SK-N-SH (cell line): Measurements from ENCODE around the gene WASHC3. TPM values are rescaled to one million over a fixed set of nuclear protein-coding genes. Genes with fewer than 3 reads are reported as not detected.

Source experiments
- CTCF ChIA-PET: fragments of 300-600, 350-600 bp; formaldehyde crosslinking; extraction: SDS; loops from one replicate; lab custom pipeline; 2021; lab: Yijun Ruan, JAX
- POLR2A ChIA-PET: fragments of 350-600 bp; sonication (Branson Sonifier 250); formaldehyde crosslinking; extraction: SDS; loops from one replicate; lab custom pipeline; 2020; ENCODE audit warnings: antibody characterized with exemption, inconsistent platforms; lab: Yijun Ruan, JAX
- DNase-seq: peaks from one replicate; pipeline ENCODE4 v3.0.0; 2012
- H2AFZ ChIP-seq: fragments of 200-600 bp; sonication (generic); 2 replicates; pipeline ENCODE4 v1.8.1; 2016; ENCODE audit warnings: antibody characterized with exemption, mild to moderate bottlenecking, low read depth
- H3F3A ChIP-seq: fragments of 200-600 bp; sonication (generic); replicated peaks from 2 replicates; pipeline ENCODE3; 2016; ENCODE audit warnings: antibody characterized with exemption, mild to moderate bottlenecking; ENCODE audit not compliant: insufficient read depth
- H3K27ac ChIP-seq, 2 experiments: fragments of 200-500 bp in 1 of 2; fragments of 200-600 bp in 1 of 2; sonication (Bioruptor generic) in 1 of 2; sonication (generic), shearing (Covaris generic) in 1 of 2; 2 replicates each; pipeline versions ENCODE4 v1.5.1 to v1.6.1; 2014 to 2016; ENCODE audit warnings: low read depth in 2 of 2, inconsistent platforms in 1 of 2, low read length in 1 of 2, mild to moderate bottlenecking in 1 of 2, mixed read lengths in 1 of 2
- H3K27me3 ChIP-seq: fragments of 200-600 bp; sonication (generic), shearing (Covaris generic); 2 replicates; pipeline ENCODE4 v1.6.1; 2016; ENCODE audit warnings: mixed run types; ENCODE audit not compliant: insufficient read depth
- H3K36me3 ChIP-seq, 2 experiments: fragments of 200-500 bp in 1 of 2; fragments of 200-600 bp in 1 of 2; sonication (Bioruptor generic) in 1 of 2; sonication (generic) in 1 of 2; replicated peaks in 1 of 2; 2 replicates each; pipeline versions ENCODE3 to v1.5.1; 2014 to 2016; ENCODE audit warnings: low read length in 1 of 2, mild to moderate bottlenecking in 1 of 2; ENCODE audit not compliant: insufficient read depth in 2 of 2, control insufficient read depth in 1 of 2
- H3K4me1 ChIP-seq, 2 experiments: fragments of 200-500 bp in 1 of 2; fragments of 200-600 bp in 1 of 2; sonication (Bioruptor generic) in 1 of 2; sonication (generic), shearing (Covaris generic) in 1 of 2; 2 replicates each; pipeline versions ENCODE4 v1.5.1 to v1.6.1; 2014 to 2016; ENCODE audit warnings: low read depth in 1 of 2, low read length in 1 of 2, mixed run types in 1 of 2; ENCODE audit not compliant: insufficient read depth in 2 of 2, control insufficient read depth in 1 of 2
- H3K4me2 ChIP-seq: fragments of 200-600 bp; sonication (generic), shearing (Covaris generic); 2 replicates; pipeline ENCODE4 v1.6.1; 2017; ENCODE audit warnings: mixed run types
- H3K4me3 ChIP-seq, 2 experiments: fragments of 200-500 bp in 1 of 2; fragments of 200-600 bp in 1 of 2; sonication (Bioruptor generic) in 1 of 2; sonication (generic), shearing (Covaris generic) in 1 of 2; 2 replicates each; pipeline versions ENCODE4 v1.5.1 to v1.8.1; 2014 to 2016; ENCODE audit warnings: low read depth in 2 of 2, inconsistent platforms in 1 of 2, low read length in 1 of 2, mild to moderate bottlenecking in 1 of 2, mixed read lengths in 1 of 2, moderate library complexity in 1 of 2
- H3K79me2 ChIP-seq: fragments of 200-600 bp; sonication (generic); 2 replicates; pipeline ENCODE4 v1.8.1; 2017; ENCODE audit warnings: mild to moderate bottlenecking; ENCODE audit not compliant: insufficient read depth
- H3K9ac ChIP-seq: fragments of 200-600 bp; sonication (generic); 2 replicates; pipeline ENCODE4 v1.6.1; 2017; ENCODE audit warnings: mixed run types
- H3K9me2 ChIP-seq: fragments of 200-600 bp; sonication (generic); 2 replicates; pipeline ENCODE4 v1.6.1; 2017; ENCODE audit warnings: mixed run types
- H3K9me3 ChIP-seq: fragments of 200-600 bp; sonication (generic); 2 replicates; pipeline ENCODE4 v1.6.1; 2017; ENCODE audit warnings: mixed run types, mild to moderate bottlenecking, moderate library complexity
- H4K20me1 ChIP-seq: fragments of 200-600 bp; sonication (generic); 2 replicates; pipeline ENCODE4 v1.6.1; 2017; ENCODE audit warnings: mild to moderate bottlenecking, mixed run types; ENCODE audit not compliant: insufficient read depth
- CHD2 ChIP-seq: fragments of 150-350 bp; IDR thresholded peaks from 2 replicates; pipeline ENCODE4 v1.6.1; 2018; ENCODE audit warnings: low read length; ENCODE audit not compliant: partially characterized antibody
- EP300 ChIP-seq, 2 experiments: IDR thresholded peaks; 2 replicates each; pipeline versions ENCODE4 v1.4.0 to v1.6.1; 2012; ENCODE audit warnings: borderline replicate concordance in 1 of 2, low read depth in 1 of 2, low read length in 1 of 2
- FOSL2 ChIP-seq: IDR thresholded peaks from 2 replicates; pipeline ENCODE4 v1.4.0; 2012; ENCODE audit warnings: low read depth, mild to moderate bottlenecking, moderate library complexity, borderline replicate concordance
- FOXJ3 ChIP-seq: sonication (generic); formaldehyde crosslinking; IDR thresholded peaks from 2 replicates; pipeline ENCODE4 v1.5.1; 2020; ENCODE audit warnings: mild to moderate bottlenecking, missing genetic modification reagents
- FOXM1 ChIP-seq: IDR thresholded peaks from 2 replicates; pipeline ENCODE4 v1.4.0; 2012; ENCODE audit warnings: low read depth, mild to moderate bottlenecking
- GABPA ChIP-seq: IDR thresholded peaks from 2 replicates; pipeline ENCODE4 v1.4.0; 2012; ENCODE audit warnings: low read depth, mild to moderate bottlenecking
- JUND ChIP-seq: IDR thresholded peaks from 2 replicates; pipeline ENCODE4 v1.4.0; 2012
- MAX ChIP-seq: IDR thresholded peaks from 2 replicates; pipeline ENCODE4 v1.4.0; 2012; ENCODE audit warnings: low read depth
- MEF2A ChIP-seq: IDR thresholded peaks from 2 replicates; pipeline ENCODE4 v1.4.0; 2012; ENCODE audit warnings: low read depth, borderline replicate concordance
- MXI1 ChIP-seq: IDR thresholded peaks from 2 replicates; pipeline ENCODE4 v1.6.1; 2012; ENCODE audit warnings: mild to moderate bottlenecking, low read depth, low read length, improper control_type of control experiment
- NFIC ChIP-seq: IDR thresholded peaks from 2 replicates; pipeline ENCODE4 v1.4.0; 2012; ENCODE audit warnings: borderline replicate concordance
- NRF1 ChIP-seq: IDR thresholded peaks from 2 replicates; pipeline ENCODE4 v1.6.1; 2012; ENCODE audit warnings: low read depth, mild to moderate bottlenecking, low read length
- PBX3 ChIP-seq: IDR thresholded peaks from 2 replicates; pipeline ENCODE4; 2012
- POLR2AphosphoS5 ChIP-seq: IDR thresholded peaks from 2 replicates; pipeline ENCODE4 v1.6.1; 2012; ENCODE audit warnings: low read depth, low read length
- RFX5 ChIP-seq: IDR thresholded peaks from 2 replicates; pipeline ENCODE4 v1.6.1; 2012; ENCODE audit warnings: mild to moderate bottlenecking, improper control_type of control experiment, low read length
- RXRA ChIP-seq: IDR thresholded peaks from 2 replicates; pipeline ENCODE4 v1.4.0; 2012; ENCODE audit warnings: low read depth, mild to moderate bottlenecking, borderline replicate concordance
- TCF12 ChIP-seq: IDR thresholded peaks from 2 replicates; pipeline ENCODE4 v1.4.0; 2012
- ZBTB33 ChIP-seq: IDR thresholded peaks from 2 replicates; pipeline ENCODE4 v1.4.0; 2012; ENCODE audit warnings: low read depth, borderline replicate concordance
- WGBS: methylation state at CpG from one replicate; pipeline ENCODE4 v1.1.6; 2017; ENCODE audit warnings: low lambda C conversion rate; 5-methylcytosine and 5-hydroxymethylcytosine counted together
- polyA plus RNA-seq, 3 experiments: library from polyadenylated mRNA; depleted of rRNA; stranded (reverse); fragments of >200 nt; gene quantifications; 2 replicates each; pipeline ENCODE4 v1.2.3, GENCODE V29; 2012
- TF ChIP-seq, protein P1 (sequence below): fragments of 200-600 bp; sonication (generic); IDR thresholded peaks from 2 replicates; pipeline ENCODE4 v1.6.1; 2017; ENCODE audit warnings: antibody characterized with exemption, mild to moderate bottlenecking, moderate library complexity
- TF ChIP-seq, protein P2 (sequence below): IDR thresholded peaks from 2 replicates; pipeline ENCODE4 v1.6.1; 2012; ENCODE audit warnings: mild to moderate bottlenecking, low read depth, low read length, moderate library complexity

Gene WASHC3
- polyA plus RNA-seq, 1 of the 3 experiments (the other 2 are of a cell fraction) = 28.5 TPM

DNA sequence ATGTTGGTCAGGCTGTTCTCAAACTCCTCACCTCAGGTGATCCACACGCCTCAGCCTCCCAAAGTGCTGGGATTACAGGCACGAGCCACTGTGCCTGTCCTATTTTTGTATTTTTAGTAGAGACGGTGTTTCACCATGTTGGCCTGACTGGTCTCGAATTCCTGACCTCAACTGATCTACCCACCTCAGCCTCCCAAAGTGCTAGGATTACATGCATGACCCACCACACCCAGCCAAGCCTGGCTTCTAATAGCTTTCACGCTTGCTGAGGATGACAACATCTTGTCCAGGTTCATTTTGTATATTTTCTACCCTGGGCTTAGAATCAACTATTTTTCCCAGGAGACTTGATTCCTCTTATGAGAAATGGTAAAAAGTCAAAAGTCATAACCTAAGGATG lies 64.7 kb downstream of the WASHC3 start:
- no peak overlapping the region for H2AFZ ChIP-seq
- H3K79me2 ChIP-seq = no peaks in the 10 kb centered on the region
- H3K9me3 ChIP-seq = no peaks in the 10 kb centered on the region
- no peak overlapping the region for H3K27ac ChIP-seq
- no peak overlapping the region for H3K4me2 ChIP-seq
- 60% methylated on average over 5 of the region's 5 CpGs for WGBS
- TF ChIP-seq MEF2A = no peak
- no peak for TF ChIP-seq NRF1
- TF ChIP-seq MXI1 = no peak
- TF ChIP-seq, protein P1, sequence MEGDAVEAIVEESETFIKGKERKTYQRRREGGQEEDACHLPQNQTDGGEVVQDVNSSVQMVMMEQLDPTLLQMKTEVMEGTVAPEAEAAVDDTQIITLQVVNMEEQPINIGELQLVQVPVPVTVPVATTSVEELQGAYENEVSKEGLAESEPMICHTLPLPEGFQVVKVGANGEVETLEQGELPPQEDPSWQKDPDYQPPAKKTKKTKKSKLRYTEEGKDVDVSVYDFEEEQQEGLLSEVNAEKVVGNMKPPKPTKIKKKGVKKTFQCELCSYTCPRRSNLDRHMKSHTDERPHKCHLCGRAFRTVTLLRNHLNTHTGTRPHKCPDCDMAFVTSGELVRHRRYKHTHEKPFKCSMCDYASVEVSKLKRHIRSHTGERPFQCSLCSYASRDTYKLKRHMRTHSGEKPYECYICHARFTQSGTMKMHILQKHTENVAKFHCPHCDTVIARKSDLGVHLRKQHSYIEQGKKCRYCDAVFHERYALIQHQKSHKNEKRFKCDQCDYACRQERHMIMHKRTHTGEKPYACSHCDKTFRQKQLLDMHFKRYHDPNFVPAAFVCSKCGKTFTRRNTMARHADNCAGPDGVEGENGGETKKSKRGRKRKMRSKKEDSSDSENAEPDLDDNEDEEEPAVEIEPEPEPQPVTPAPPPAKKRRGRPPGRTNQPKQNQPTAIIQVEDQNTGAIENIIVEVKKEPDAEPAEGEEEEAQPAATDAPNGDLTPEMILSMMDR = no peak
- no peak for TF ChIP-seq TCF12
- TF ChIP-seq RFX5 = no peak
- no peak for TF ChIP-seq GABPA
- no peak for TF ChIP-seq FOSL2
- no peak for TF ChIP-seq NFIC
- TF ChIP-seq, protein P2, sequence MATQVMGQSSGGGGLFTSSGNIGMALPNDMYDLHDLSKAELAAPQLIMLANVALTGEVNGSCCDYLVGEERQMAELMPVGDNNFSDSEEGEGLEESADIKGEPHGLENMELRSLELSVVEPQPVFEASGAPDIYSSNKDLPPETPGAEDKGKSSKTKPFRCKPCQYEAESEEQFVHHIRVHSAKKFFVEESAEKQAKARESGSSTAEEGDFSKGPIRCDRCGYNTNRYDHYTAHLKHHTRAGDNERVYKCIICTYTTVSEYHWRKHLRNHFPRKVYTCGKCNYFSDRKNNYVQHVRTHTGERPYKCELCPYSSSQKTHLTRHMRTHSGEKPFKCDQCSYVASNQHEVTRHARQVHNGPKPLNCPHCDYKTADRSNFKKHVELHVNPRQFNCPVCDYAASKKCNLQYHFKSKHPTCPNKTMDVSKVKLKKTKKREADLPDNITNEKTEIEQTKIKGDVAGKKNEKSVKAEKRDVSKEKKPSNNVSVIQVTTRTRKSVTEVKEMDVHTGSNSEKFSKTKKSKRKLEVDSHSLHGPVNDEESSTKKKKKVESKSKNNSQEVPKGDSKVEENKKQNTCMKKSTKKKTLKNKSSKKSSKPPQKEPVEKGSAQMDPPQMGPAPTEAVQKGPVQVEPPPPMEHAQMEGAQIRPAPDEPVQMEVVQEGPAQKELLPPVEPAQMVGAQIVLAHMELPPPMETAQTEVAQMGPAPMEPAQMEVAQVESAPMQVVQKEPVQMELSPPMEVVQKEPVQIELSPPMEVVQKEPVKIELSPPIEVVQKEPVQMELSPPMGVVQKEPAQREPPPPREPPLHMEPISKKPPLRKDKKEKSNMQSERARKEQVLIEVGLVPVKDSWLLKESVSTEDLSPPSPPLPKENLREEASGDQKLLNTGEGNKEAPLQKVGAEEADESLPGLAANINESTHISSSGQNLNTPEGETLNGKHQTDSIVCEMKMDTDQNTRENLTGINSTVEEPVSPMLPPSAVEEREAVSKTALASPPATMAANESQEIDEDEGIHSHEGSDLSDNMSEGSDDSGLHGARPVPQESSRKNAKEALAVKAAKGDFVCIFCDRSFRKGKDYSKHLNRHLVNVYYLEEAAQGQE = no peak
- no peaks in the 10 kb centered on the region for H3K27me3 ChIP-seq
- no peak overlapping the region for H3K9ac ChIP-seq
- H3K4me3 ChIP-seq = no peak overlapping the region
- no peak for DNase-seq
- H3K9me2 ChIP-seq = no peaks in the 10 kb centered on the region
- no peaks in the 10 kb centered on the region for H3K36me3 ChIP-seq
- H3K4me1 ChIP-seq = no peaks in the 10 kb centered on the region
- CTCF ChIA-PET = interaction anchor here (0.7 to 2.0 kb wide), 2 partner anchors 10 to 943 kb away, joined by 3 to 4 read pairs; no protein-coding TSS in a partner anchor
- no peaks in the 10 kb centered on the region for H3F3A ChIP-seq
- H4K20me1 ChIP-seq = no peaks in the 10 kb centered on the region
- POLR2A ChIA-PET = no interaction called here

DNA sequence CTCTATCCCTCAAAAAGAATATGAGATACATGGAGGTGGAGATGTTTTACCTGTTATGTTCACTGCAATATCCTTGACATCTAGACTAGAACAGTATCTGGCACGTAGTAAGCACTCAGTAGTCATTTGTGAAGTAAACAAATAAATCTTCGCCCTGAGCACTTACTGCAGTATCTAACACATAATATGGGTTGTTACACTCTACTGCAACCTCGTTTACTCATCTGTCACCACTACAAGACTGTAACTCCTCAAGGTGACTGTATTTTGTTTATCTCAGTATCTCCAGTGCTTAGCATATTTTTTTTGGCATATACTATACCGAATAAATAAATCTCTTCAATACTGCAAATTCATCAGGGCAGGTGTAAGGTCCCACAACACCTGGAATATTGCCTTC lies 66.1 kb downstream of the WASHC3 start:
- WGBS = 14% methylated on average over 4 of the region's 4 CpGs
- no peak overlapping the region for H3K27ac ChIP-seq
- H3F3A ChIP-seq = no peaks in the 10 kb centered on the region
- no peaks in the 10 kb centered on the region for H3K4me1 ChIP-seq
- no peak overlapping the region for H3K4me2 ChIP-seq
- H3K9me2 ChIP-seq = no peaks in the 10 kb centered on the region
- H3K9me3 ChIP-seq = no peaks in the 10 kb centered on the region
- no peaks in the 10 kb centered on the region for H3K27me3 ChIP-seq
- H4K20me1 ChIP-seq = no peaks in the 10 kb centered on the region
- no peak overlapping the region for H2AFZ ChIP-seq
- ChIA-PET CTCF (interaction anchor here (1.0 kb wide), 1 partner anchor 548 kb away, joined by 3 read pairs; no protein-coding TSS in a partner anchor), POLR2A (no interaction called here)
- H3K9ac ChIP-seq = no peak overlapping the region
- no peaks in the 10 kb centered on the region for H3K79me2 ChIP-seq
- H3K36me3 ChIP-seq = no peaks in the 10 kb centered on the region
- no peak for DNase-seq
- H3K4me3 ChIP-seq = no peak overlapping the region
- TF ChIP-seq JUND (no peak), POLR2AphosphoS5 (no peak), EP300 (IDR thresholded peaks at IDR 0.05; ENCODE audit: borderline replicate concordance in 1 of 2, low read depth in 1 of 2, low read length in 1 of 2) (no peak), MEF2A (no peak), MAX (no peak), FOXJ3 (CRISPR knock-in tag) (no peak), ZBTB33 (no peak), CHD2 (no peak), FOSL2 (no peak), TCF12 (no peak), RXRA (no peak), PBX3 (no peak), FOXM1 (no peak), NFIC (no peak)
